GM21360 (cell line): Measurements from ENCODE around the gene AKAP12.

Experiments used
- ATAC-seq: cut with Tn5 transposase; IDR thresholded peaks from one replicate; pipeline ENCODE4 v1.9.1; 2021; ENCODE audit warnings: mild to moderate bottlenecking, moderate library complexity; ENCODE audit not compliant: unreplicated experiment

Gene AKAP12

DNA sequence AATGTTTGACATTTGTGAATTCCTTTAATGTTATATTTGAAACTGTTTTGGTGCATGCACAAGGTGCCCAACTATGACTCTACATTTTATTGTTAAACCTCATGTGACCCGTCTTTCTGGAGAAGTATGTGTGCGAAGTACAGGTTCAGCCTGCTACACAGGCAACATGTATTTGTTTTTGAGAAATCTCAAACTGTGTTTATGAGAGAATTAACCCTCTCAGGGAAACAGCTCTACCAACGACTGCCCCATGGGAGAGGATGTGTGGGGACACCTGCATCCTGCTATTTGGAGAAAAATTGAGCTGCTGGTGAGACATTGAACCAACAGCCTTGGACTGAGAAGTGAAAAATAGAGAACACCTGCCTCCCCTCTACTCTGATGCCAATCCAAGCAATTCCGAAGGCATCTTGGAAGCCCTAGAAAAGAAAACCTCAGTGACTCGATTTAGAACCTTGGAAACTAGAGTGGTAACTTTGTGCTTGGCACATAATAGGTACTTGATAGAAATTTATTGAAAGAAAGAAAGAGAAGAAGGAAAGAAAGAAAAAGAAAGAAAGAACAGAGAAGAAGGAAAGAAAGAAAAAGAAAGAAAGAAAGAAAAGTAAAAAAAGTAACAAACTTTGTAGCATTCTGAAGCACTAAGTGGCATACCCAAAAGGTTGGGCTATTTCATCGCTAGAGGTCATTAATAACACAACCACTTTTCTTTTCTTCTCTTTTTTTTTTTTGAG, 2.9 kb upstream of the AKAP12 start:
- ATAC-seq: no peak

DNA sequence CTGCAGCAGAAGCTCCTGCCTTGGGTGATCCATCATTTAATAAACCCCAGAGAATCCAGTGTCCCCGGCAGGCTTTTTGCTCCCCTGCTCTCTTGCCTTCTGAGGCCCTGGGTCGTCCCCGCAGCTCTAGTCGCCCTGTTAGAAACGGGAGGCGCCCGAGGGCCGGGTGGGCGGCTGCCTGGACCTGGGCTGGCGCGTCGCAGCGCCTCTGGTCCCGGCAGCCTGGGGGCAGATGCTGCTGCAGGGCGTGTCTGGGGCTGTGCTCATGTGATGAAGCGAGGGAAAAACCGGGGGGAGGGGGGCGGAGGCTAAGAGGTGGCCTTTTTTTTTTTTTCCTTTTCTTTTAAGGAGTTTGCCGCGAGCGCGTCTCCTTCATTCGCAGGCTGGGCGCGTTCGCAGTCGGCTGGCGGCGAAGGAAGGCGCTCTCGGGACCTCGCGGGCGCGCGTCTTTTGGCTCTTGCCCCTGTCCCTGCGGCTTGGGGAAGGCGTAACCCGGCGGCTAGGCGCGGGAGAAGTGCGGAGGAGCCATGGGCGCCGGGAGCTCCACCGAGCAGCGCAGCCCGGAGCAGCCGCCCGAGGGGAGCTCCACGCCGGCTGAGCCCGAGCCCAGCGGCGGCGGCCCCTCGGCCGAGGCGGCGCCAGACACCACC, 394 bp downstream of the AKAP12 start:
- no peak for ATAC-seq

DNA sequence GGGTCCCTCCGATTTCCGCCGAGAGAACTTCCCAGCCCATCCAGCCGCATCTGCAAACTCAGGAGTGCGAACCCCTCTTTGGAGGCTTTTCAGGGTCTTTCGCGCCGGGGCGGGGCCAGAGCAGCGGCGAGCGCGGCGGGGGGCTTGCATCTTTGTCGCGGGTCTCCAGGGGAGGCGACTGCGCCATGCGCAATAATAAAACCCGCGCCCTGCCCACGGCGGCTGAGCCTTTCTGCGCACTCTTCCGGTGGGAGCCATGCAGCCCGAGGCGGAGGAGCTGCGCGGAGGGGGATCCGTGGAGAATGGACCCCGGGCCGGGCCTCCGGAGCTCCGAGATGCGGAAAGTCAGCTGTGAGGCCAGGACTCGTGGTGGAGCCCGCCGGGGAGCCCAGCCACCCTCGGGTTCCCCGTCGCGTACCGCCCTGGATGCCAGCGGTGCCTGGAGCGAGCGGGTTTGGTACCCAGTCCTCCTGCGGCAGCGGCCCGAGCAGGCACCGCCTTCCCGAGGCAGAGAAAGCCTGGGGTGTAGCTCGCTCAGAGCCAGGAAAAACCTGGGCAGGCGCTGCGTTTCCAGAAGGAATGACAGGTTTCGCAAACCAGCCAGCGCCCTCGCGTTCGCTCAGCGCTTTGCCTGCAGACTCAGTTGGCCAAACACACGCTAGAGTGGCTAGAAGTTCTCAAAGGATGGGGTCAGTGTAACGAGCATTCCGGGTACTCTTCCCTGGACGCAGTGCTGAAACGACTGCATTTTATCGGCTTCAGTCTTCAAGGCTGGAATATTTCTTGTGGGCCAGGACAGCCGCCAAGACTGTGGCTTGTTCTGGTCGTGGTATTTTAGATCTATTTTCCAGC, 1.2 kb downstream of the AKAP12 start:
- ATAC-seq: no peak

DNA sequence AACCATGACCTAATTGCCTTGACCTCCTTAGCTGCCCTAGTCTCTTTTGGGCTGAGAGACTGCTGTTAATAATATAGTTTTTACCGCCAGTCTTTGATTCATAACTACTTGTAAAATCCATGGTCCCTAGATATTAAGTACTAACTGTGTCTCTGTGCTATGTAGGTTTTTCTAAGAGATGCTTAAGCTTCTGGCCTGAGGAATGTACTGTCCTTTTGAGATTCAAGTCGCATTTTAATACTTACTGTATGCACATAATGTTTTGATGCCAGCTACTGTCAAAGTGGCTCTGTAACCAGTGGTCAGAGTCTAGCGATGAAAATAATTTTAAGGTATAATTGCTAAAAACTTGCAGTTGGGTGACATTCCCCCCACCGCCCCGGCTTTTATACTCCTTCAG, 2.1 kb downstream of the AKAP12 start:
- no peak for ATAC-seq

DNA sequence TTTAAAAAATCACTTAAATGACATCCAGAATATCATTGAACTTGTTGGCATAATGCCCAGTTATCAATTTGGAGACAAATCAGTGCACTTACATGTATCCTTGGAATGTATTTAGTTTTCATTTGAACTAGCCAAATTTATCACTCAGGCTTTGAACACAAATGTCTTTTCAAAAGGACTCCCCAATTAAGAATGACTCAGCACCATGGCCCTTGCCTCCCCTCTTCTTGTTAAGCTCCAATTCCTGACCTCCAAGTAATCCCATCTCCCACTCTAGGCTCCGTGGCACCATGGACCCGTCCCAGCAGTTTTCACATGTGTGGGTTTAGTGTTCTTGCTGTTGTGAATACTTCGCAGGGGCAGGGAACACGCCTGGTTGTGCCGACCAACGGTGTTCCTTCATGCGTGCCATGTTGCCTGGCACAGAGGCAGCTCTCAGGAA, 2.7 kb downstream of the AKAP12 start:
- ATAC-seq: no peak

DNA sequence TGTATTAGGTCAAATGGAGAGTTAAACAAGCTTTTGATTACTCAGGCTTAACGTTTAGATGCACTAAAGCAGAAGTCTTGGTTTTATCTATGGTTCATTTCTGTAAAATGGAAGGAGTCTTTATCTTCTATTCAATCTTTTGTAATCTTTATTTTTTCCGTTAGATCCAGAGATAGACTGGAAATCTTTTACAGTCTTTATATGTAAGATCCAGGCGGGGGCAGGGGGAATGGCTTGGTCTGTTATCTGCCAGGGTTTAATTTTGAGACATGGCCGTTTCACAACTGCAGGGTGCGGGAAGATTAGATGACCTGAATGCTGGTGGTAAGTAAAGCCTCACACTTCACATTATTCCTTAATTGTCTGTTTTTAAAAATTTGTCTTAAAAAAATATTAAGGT, 3.7 kb downstream of the AKAP12 start:
- no peak for ATAC-seq

DNA sequence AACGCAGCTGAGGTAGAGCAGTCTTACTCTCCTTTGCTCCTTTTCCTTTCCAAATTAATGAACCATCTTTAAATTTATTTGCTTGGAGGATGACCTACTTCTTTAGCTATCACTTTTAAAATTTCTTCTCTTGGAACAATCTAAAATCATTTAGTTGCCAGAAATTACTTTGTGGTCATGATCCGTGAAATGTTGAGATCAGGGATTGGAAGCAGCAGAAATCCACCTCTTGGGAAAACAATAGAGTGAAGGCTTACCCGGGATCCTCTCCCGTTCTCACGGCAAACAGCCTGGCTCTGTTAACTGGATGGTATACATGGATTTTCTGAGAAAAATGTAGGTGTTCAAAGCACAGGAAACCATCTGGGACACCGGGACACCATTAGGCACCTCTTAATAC, 7.7 kb downstream of the AKAP12 start:
- ATAC-seq: no peak

DNA sequence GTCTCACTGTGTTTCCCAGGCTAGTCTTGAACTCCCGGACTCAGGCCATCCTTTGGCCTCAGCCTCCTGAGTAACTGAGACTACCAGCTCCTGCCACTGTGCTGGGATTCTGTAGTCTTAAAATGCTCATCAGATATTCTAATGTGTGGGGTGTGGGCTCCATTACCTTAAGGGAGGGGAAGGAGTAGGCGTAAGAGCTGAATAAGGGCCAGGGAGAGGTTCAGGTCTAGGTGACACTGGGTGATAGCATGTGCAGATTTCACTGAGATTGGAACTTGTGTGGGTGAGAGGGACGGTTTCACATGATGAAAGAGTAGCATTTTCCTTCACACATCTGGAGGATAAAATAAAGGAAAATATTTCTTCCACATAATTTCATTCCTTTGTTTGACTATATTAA, 8.5 kb downstream of the AKAP12 start:
- no peak for ATAC-seq

DNA sequence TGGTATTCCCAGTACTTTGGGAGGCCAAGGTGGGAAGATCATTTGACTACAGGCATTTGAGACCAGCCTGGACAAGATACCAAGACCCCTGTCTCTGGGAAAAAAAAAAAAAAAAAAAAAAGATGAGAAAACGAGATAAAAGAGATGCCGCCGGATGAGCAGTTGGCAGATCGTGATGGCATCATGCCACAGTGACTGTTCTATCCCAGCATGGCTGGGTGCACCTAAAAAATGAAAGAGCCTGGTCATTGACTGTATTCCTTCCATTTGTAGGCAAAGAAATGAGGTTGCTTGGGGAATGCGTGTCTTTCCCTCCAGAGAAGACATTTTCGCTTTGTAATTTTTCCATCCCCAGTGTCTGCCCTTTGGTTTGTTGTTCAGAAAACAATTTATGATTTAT, 12.9 kb downstream of the AKAP12 start:
- ATAC-seq: no peak

DNA sequence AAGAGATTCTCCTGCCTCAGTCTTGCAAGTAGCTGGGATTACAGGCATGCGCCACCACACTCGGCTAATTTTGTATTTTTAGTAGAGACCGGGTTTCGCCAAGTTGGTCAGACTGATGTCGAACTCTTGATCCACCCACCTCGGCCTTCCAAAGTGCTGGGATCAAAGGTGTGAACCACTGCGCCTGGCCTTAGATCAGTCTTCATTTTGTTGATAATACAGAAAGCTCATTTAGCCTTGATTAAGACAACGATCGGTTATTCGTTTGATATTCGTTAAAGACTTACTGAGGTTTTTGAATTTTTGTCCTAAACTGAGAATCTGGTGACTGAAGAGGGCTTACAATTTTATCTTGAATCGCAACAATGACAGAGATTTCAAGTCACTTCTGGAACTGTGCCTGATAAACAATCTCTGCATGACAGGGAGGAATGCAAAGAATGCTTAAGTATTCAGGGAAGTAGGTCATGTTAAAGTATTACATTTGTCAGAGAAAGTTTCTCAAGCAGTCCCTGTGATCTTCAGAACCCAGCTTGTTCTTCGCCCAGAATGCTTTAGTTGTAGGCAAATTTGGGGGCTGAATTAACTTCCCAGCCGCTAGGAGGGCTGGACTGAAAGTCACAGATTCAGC, 14.8 kb downstream of the AKAP12 start:
- no peak for ATAC-seq

DNA sequence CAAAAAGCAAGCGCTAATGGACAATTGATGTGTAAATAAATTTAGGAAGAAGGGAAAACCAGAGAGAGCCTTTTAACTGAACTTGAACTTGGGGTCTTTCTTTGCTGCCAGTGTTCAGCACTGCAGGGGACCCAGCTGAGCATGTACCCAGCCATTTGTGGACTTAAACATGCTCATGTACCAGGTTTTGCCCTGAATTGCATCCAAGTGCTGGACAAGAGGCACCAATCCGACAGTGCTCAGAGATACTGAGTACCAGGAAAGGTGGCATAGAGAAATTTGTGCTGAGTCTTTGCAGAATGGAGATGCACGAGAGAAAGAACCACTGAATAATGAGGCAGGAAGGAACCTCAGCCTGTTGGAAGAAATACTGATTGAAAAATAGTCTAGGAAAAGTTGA, 16.0 kb downstream of the AKAP12 start:
- no peak for ATAC-seq

DNA sequence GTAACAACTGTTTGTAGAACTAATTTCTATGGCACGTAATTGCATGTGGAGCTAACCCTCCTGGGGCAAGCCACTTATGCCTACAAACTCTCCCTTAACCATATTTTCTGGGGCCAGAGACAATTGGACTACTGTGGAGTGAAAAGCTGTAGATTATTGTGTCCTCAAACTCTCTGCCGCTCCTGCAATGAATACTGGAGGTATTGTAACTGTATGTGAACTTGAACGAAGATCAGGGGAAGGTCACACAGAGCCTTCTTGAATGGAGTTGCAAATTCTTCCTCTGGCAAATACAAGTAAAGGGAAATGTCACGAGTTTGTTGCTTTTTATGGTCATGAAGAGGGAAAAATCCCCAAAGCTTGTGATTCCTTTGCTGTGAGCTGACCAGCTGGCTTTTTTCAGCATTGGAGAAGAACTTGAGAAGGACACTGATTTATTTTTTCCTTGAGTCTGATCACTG, 18.2 kb downstream of the AKAP12 start:
- ATAC-seq: no peak

DNA sequence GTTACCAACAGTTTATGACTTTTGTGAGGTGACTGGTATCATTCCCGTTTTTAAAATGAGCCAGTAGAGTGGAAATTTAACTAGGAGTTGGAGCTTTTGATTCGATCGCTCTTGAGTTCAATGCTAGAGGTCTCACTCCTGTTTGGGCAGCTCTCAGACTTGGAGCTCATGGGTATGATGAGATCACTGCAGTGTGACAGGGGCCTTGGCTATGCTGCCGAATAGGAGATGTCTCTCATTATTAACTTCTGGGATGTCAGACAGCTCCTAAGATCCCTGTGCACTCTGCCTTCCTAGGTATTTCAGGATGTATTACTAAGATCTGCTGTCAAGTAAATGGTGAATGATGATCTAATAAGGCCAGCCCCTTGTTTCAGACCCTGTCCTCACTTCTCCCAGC, 20.4 kb downstream of the AKAP12 start:
- ATAC-seq: no peak

DNA sequence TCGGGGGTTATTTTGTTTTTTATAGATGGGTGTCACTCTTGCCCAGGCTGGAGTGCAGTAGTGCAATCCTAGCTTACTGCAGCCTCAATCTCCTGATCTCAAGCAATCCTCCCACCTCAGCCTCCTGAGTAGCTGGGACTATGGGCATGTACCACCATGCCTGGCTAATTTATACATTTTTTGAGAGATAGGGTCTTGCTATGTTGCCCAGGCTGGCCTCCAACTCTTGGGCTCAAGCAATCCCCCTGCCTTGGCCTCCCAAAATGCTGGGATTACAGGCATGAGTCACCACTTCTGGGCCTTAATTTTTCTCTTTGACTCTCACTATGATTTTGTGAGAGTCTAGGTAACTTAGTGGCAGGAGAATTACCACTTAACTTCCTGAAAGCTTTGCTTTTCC, 23.3 kb downstream of the AKAP12 start:
- ATAC-seq: no peak

DNA sequence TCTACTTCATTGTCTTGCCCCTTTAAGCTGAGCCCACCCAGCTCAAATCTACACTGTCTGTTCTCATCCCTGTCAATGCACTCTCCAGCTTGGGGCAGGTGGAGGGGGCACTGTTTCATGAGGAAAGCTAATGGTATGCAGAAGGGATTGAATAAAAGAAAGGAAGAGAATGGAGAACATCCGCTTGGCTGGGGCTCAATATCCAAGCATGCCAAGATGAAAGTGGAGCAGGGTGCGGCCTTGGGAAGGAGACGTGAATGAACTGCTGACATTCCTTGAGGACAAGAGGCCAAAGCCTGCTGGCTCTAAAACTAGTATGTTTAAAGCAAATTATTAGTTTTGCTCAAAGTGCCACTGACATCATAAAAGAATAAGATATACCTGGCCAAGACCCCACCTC, 24.2 kb downstream of the AKAP12 start:
- no peak for ATAC-seq

DNA sequence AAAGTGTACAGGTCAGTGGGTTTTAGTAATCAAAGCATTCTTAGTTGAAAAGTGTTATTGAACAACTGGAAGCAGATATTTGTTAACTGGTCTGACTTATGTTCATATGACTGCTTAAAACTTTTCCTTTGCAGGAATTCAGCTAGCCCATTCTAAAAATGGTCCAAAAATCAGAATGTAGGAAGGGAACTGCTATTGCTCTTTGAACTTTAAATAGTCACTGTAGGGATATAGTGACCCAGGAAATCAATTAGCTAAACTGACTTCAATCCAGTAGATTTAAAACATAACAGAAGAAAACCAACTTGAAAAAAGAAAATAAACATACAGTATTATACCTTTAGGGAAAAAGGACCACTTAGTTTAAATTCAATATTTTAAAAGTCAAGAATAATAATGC, 25.5 kb downstream of the AKAP12 start:
- no peak for ATAC-seq

DNA sequence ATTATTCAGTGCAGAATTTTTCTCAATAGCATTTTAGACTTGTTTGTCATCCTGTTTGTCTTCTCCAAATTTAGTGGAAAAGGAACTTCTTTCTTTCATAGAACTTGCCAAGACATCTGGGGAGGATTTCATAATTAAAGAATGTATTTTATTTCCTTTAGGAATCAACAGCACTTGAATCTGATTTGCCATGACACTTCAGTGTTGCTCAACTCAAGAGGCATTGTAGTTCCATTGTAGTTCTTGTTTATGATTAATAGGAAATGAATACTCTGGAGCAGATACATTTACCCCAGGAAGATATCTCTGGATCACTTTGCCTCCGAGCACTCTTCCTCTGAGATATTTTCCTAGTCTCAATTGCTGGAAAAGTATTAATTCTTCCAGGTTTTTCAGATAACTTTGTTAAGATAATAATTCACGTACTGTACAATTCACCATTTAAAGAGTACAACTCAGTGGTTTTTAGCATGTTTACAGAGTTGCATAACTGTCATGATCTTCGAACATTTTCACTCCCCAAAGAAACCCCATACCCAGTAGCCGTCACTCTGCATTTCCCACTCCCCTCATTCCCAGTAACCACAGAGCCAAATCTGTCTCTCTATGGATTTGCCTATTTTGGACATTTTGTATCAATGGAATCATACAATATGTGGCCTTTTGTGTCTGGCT, 29.7 kb downstream of the AKAP12 start:
- no peak for ATAC-seq

DNA sequence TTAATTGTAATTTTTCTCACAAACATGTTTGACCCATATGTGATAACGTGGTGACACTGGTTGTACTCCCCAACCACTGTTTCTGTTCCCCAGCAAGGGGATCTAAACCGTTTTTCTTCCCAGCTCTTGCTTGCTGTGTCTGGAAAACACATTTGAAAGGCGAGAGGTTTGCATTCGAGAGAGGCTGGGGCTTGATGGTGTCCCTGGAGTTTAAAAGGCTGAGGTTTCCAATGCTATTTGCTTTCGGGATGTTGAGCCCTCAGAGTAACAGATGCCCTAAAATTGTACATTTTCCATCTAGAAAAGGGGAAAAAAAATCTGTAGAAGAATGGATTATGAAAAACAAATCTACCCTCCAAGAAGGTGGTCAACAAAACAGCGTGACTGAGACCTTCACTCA, 35.4 kb downstream of the AKAP12 start:
- ATAC-seq: no peak

DNA sequence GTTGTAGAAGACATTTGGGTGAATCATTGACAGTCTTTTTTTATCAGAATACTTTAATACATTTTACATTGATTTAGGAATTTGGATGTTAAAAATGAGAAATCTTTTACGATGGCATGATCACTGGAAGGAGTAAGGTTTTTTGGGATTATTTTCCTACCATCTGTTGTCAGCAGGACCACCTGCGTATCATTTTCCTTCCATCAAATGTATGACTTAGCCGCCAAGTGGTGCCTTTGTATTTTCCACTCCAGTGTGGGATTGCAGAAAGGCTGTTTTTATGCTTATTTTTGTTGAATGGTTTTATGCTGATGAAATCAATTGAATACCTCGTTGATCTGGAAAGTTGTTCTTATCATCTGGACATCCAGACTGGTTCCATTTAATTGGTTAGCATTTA, 35.8 kb downstream of the AKAP12 start:
- no peak for ATAC-seq

DNA sequence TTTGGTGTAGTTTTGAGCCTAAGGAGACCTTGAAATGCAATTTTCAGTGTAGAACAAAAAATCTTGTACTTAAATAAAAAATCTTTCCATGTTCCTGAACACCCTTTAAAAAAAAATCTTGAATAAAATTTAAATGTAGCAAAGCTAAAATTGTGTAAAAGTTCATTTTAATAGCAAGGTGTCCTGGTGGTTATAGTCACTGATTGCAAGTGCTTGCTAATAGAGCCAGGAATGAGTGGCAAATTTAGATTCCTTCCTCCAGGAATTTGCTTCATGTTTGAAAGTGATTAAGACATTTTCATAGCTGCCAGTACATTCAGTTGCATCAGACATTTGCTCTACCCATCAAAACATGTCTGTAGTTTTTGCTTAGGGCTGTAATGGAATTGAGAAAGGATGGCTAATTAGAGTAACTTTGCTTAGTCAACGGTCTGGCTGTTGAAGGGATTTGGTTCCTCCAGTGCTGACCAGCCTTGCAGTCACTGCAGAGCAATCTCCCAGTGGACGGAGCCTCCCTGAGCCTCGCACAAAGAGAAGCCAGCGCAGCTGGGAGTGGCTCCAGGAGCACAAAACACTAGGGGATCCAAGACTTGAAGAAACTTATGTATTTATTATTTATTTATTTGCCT, 36.5 kb downstream of the AKAP12 start:
- ATAC-seq: no peak
